GM12878 (cell line): ENCODE measurements around the gene SPIRE1. TPM values are rescaled to one million over a fixed set of nuclear protein-coding genes. Genes with fewer than 3 reads are reported as not detected.
"Not testable (repeated sequence)": the region's sequence is repeated elsewhere in the genome, so short reads cannot be mapped to it uniquely, and the experiment has no call there.

Experiments used
- ATAC-seq: fragments of 200-7000 bp; cut with Tn5 transposase; 3 replicates; pipeline ENCODE4 v1.9.1; 2020; ENCODE audit warnings: mild to moderate bottlenecking, moderate library complexity
- BruUV-seq: library from RNA; stranded (reverse); fragments of 400-500 nt; replicated peaks from 2 replicates; lab custom pipeline; 2021; lab: Mats Ljungman, UMichigan
- CTCF ChIA-PET: fragments of 300-600 bp; sonication (Branson Sonifier 250); formaldehyde crosslinking; extraction: SDS; loops from one replicate; lab custom pipeline; 2021; ENCODE audit warnings: inconsistent platforms; lab: Yijun Ruan, JAX
- POLR2A ChIA-PET: fragments of 350-600 bp; formaldehyde crosslinking; extraction: SDS; loops from one replicate; lab custom pipeline; 2021; ENCODE audit warnings: inconsistent platforms; lab: Charles Lee
- RAD21 ChIA-PET: fragments of 300-600 bp; sonication (Branson Sonifier 250); formaldehyde crosslinking; loops from one replicate; lab custom pipeline; 2023; ENCODE audit warnings: antibody characterized with exemption; ENCODE audit not compliant: unreplicated experiment; lab: Charles Lee
- SMC1A ChIA-PET: fragments of 300-600 bp; sonication (Branson Sonifier 250); formaldehyde crosslinking; loops from one replicate; lab custom pipeline; 2023; ENCODE audit not compliant: unreplicated experiment, uncharacterized antibody; lab: Charles Lee
- DNase-seq: peaks from one replicate; pipeline ENCODE4 v3.0.0-alpha.2; 2011; ENCODE audit warnings: low read depth, low spot score
- FAIRE-seq: peaks from 3 replicates; lab custom pipeline; 2011; peaks lifted over from hg19 to GRCh38; lab: Jason Lieb, UNC
- H2AFZ ChIP-seq: 2 replicates; pipeline ENCODE4 v1.6.0; 2011; ENCODE audit warnings: low read depth, low read length, control low read depth; ENCODE audit not compliant: control insufficient read depth
- H3K27ac ChIP-seq: 2 replicates; pipeline ENCODE4 v1.5.1; 2011; ENCODE audit warnings: control low read depth; ENCODE audit not compliant: control insufficient read depth, insufficient read depth
- H3K27me3 ChIP-seq, 2 experiments: replicated peaks in 1 of 2; 2 replicates each; pipeline versions ENCODE4 v1.6.0 to v1.6.1; 2011; ENCODE audit warnings: low read length in 1 of 2; ENCODE audit not compliant: control insufficient read depth in 2 of 2, insufficient read depth in 2 of 2
- H3K36me3 ChIP-seq, 2 experiments: 2 replicates each; pipeline ENCODE4 v1.5.1; 2011; ENCODE audit warnings: low read length in 1 of 2; ENCODE audit not compliant: control insufficient read depth in 2 of 2, insufficient read depth in 2 of 2
- H3K4me1 ChIP-seq: 2 replicates; pipeline ENCODE4 v1.6.1; 2011; ENCODE audit warnings: mild to moderate bottlenecking, low read length, moderate library complexity, mixed read lengths; ENCODE audit not compliant: control insufficient read depth, insufficient read depth
- H3K4me2 ChIP-seq: 2 replicates; pipeline ENCODE4 v1.6.0; 2011; ENCODE audit warnings: control low read depth; ENCODE audit not compliant: control insufficient read depth, insufficient read depth
- H3K4me3 ChIP-seq: fragments of 200-600 bp; sonication (generic); 2 replicates; pipeline ENCODE4 v1.5.1; 2016
- H3K79me2 ChIP-seq: 2 replicates; pipeline ENCODE4 v1.6.0; 2011; ENCODE audit warnings: low read length; ENCODE audit not compliant: control insufficient read depth, insufficient read depth
- H3K9ac ChIP-seq: 2 replicates; pipeline ENCODE4 v1.8.0; 2011; ENCODE audit warnings: low read length, control low read depth, mixed read lengths; ENCODE audit not compliant: control insufficient read depth, insufficient read depth
- H3K9me3 ChIP-seq: replicated peaks from 3 replicates; pipeline ENCODE4 v1.5.1; 2011; ENCODE audit warnings: mild to moderate bottlenecking, low read length; ENCODE audit not compliant: control insufficient read depth, insufficient read depth
- H4K20me1 ChIP-seq: 2 replicates; pipeline ENCODE4 v1.6.0; 2011; ENCODE audit not compliant: control insufficient read depth, insufficient read depth
- BACH1 ChIP-seq: fragments of 450-650 bp; IDR thresholded peaks from 2 replicates; pipeline ENCODE4 v1.6.1; 2017; ENCODE audit warnings: mild to moderate bottlenecking, borderline replicate concordance
- KAT2A ChIP-seq: conservative IDR thresholded peaks from 2 replicates; pipeline ENCODE4 v1.6.1; 2011; ENCODE audit warnings: low read depth, low read length; ENCODE audit not compliant: control insufficient read depth
- POLR2A ChIP-seq: IDR thresholded peaks from 2 replicates; pipeline ENCODE4 v1.6.1; 2011; ENCODE audit warnings: low read depth, mild to moderate bottlenecking, low read length
- RB1 ChIP-seq: fragments of 450-650 bp; formaldehyde crosslinking; IDR thresholded peaks from 2 replicates; pipeline ENCODE4 v1.6.1; 2017; ENCODE audit warnings: mild to moderate bottlenecking, borderline replicate concordance
- RUNX3 ChIP-seq: IDR thresholded peaks from 2 replicates; pipeline ENCODE4 v1.6.1; 2012; ENCODE audit warnings: low read length, inconsistent platforms
- YY1 ChIP-seq: IDR thresholded peaks from 2 replicates; pipeline ENCODE4 v1.6.1; 2011; ENCODE audit warnings: low read depth, mild to moderate bottlenecking, low read length
- ZNF384 ChIP-seq: IDR thresholded peaks from 2 replicates; pipeline ENCODE4 v1.6.1; 2012; ENCODE audit warnings: low read depth, mild to moderate bottlenecking, low read length, improper control_type of control experiment, borderline replicate concordance
- WGBS: methylation state at CpG from one replicate; pipeline ENCODE4 v1.1.6; 2016; ENCODE audit warnings: low lambda C conversion rate; ENCODE audit not compliant: insufficient replicate concordance, insufficient coverage; ENCODE audit errors: missing lambda C conversion rate; 5-methylcytosine and 5-hydroxymethylcytosine counted together
- in situ Hi-C: fragments of 300-500 bp; cut with MboI; formaldehyde crosslinking; loops from 9 replicates; pipeline ENCODE4 v1.14.3; 2018; ENCODE audit warnings: mixed read lengths
- intact Hi-C: fragments of 100-400 bp; cut with micrococcal nuclease; formaldehyde crosslinking; loops from one replicate; pipeline ENCODE4 v1.14.2; 2022; ENCODE audit not compliant: unreplicated experiment
- polyA plus RNA-seq, 11 experiments: library from polyadenylated mRNA; depleted of rRNA in 4 of 11; unstranded in 6 of 11; stranded (reverse) in 5 of 11; fragments of >200 nt; fragmentation: Nextera tagmentation in 4 of 11; fragmentation: Illumina TruSeq in 1 of 11; extraction: Ambion mirVana in 4 of 11; extraction: Trizol in 1 of 11; gene quantifications; 1 replicate in 1 of 11; 2 replicates in 10 of 11; pipeline versions ENCODE4 v1.2.1 to v1.2.3, GENCODE V29; 2011 to 2016; ENCODE audit warnings: inconsistent platforms in 2 of 11, missing spikeins in 2 of 11, low read depth in 1 of 11
- total RNA-seq, 4 experiments: library from RNA; depleted of rRNA in 3 of 4; stranded (reverse); fragments of >200 nt in 3 of 4; fragmentation: Illumina TruSeq in 1 of 4; extraction: Trizol in 1 of 4; gene quantifications; 2 replicates each; pipeline versions ENCODE4 v1.2.1 to v1.2.3, GENCODE V29; 2013 to 2021

Gene SPIRE1
- total and polyA plus RNA-seq, 10 of the 15 experiments (the other 5 are each of a cell fraction or from before 2014, with no cell fraction given): 0.18 to 9.2 (median 4.3) TPM

GRCh38 chr18:12491611-12492435 is 166.1 kb downstream of the SPIRE1 start:
- intact Hi-C loops: no loop called here
- 64% methylated on average over 9 of the region's 9 CpGs for WGBS
- CTCF ChIA-PET: interaction anchor here (2.6 kb wide), 1 partner anchor 13 kb away, joined by 6 read pairs; no protein-coding TSS in a partner anchor
- Histone ChIP-seq H2AFZ (no peak overlapping the region), H3K27ac (no peak overlapping the region), H3K9ac (no peak overlapping the region), H3K9me3 (no peaks in the 10 kb centered on the region), H4K20me1 (no peaks in the 10 kb centered on the region), H3K36me3 (no peaks in the 10 kb centered on the region), H3K4me1 (no peaks in the 10 kb centered on the region), H3K79me2 (no peaks in the 10 kb centered on the region), H3K4me2 (no peak overlapping the region), H3K4me3 (no peak overlapping the region), H3K27me3 (no peaks in the 10 kb centered on the region; a peak in 1 of 4 replicates)
- RAD21 ChIA-PET: no interaction called here
- SMC1A ChIA-PET: no interaction called here
- POLR2A ChIA-PET: no interaction called here
- DNase-seq: no peak
- ATAC-seq: no peak
- no peak for FAIRE-seq
- no peak for TF ChIP-seq RB1
- no peak for TF ChIP-seq KAT2A
- in situ Hi-C loops: no loop called here
- BruUV-seq: no TSS peak

- BruUV-seq: no TSS peak
- ATAC-seq (peak; percentile 30; the same call in 1 of the 3 replicates), DNase-seq (no peak), FAIRE-seq (no peak)
- ChIA-PET CTCF (no interaction called here), RAD21 (interaction anchor here (0.6 to 1.0 kb wide), 2 partner anchors 12 to 48 kb away, joined by 3 to 5 read pairs; no protein-coding TSS in a partner anchor), SMC1A (no interaction called here), POLR2A (no interaction called here)
- intact Hi-C loops (no loop called here), in situ Hi-C loops (no loop called here)
- H3K9ac ChIP-seq: no peak overlapping the region
- no peaks in the 10 kb centered on the region for H3K79me2 ChIP-seq
- H3K36me3 ChIP-seq: no peaks in the 10 kb centered on the region
- WGBS: 49% methylated on average over 5 of the region's 5 CpGs
- H3K4me1 ChIP-seq: peaks cover 5% of the 10 kb centered on the region; the same call in 1 of the 2 replicates
- H3K9me3 ChIP-seq: no peaks in the 10 kb centered on the region
- H3K4me2 ChIP-seq: peak overlapping the region; percentile 33
- no peak overlapping the region for H3K27ac ChIP-seq
- H3K4me3 ChIP-seq: no peak overlapping the region
- no peaks in the 10 kb centered on the region for H4K20me1 ChIP-seq
- TF ChIP-seq ZNF384: peak; percentile 14; the same call in 1 of the 2 replicates
- no peak for TF ChIP-seq POLR2A
- peak; percentile 82 for TF ChIP-seq RUNX3
- peak; percentile 59; the same call in 1 of the 2 replicates for TF ChIP-seq YY1
- no peak for TF ChIP-seq BACH1
- H2AFZ ChIP-seq: peak overlapping the region; percentile 47
- H3K27me3 ChIP-seq: no peaks in the 10 kb centered on the region
Measured at GRCh38 chr18:12485479-12486105, 172.3 kb downstream of the SPIRE1 start.

GRCh38 chr18:12481915-12482314 is 176.0 kb downstream of the SPIRE1 start:
- POLR2A ChIA-PET, H3K9me3 ChIP-seq, RAD21 ChIA-PET, H2AFZ ChIP-seq, FAIRE-seq, H3K79me2 ChIP-seq, H3K27ac ChIP-seq, H3K4me1 ChIP-seq, H3K36me3 ChIP-seq, H3K27me3 ChIP-seq, intact Hi-C loops, H4K20me1 ChIP-seq, BruUV-seq, H3K4me3 ChIP-seq, H3K9ac ChIP-seq, H3K4me2 ChIP-seq, ATAC-seq, DNase-seq, in situ Hi-C loops: not testable (repeated sequence)
- SMC1A ChIA-PET: interaction anchor here (0.6 kb wide), 1 partner anchor 40 kb away, joined by 3 read pairs; no protein-coding TSS in a partner anchor
- CTCF ChIA-PET: interaction anchor here (0.5 to 1.0 kb wide), 2 partner anchors 22 to 60 kb away, joined by 3 read pairs; no protein-coding TSS in a partner anchor
- WGBS: 90% methylated on average over 10 of the region's 10 CpGs
